ENCODE results near the gene DHX30.

DNA sequence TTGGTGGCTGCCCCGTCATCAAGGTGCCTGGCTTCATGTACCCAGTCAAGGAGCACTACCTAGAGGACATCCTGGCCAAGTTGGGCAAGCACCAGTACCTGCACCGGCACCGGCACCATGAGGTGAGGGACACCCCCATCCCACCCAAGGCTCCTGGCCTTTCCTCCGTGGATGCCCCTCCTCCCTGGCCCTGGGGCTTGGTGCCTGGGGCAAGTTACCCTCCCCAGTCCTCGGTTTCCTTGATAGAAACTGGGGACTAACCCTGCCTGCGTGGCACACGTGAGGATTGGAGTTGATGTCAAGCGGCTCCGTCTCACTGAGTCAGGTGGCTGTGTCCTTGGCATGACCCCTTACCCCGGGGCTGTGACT is 43.9 kb downstream of the DHX30 start:
- no peak for TF ChIP-seq DPF2 (IDR thresholded peaks at IDR 0.05)
- TF ChIP-seq, protein P1, sequence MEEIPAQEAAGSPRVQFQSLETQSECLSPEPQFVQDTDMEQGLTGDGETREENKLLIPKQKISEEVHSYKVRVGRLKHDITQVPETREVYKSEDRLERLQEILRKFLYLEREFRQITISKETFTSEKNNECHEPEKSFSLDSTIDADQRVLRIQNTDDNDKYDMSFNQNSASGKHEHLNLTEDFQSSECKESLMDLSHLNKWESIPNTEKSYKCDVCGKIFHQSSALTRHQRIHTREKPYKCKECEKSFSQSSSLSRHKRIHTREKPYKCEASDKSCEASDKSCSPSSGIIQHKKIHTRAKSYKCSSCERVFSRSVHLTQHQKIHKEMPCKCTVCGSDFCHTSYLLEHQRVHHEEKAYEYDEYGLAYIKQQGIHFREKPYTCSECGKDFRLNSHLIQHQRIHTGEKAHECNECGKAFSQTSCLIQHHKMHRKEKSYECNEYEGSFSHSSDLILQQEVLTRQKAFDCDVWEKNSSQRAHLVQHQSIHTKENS (CRISPR knock-in tag; IDR thresholded peaks at IDR 0.05): no peak
- TF ChIP-seq, protein P2, sequence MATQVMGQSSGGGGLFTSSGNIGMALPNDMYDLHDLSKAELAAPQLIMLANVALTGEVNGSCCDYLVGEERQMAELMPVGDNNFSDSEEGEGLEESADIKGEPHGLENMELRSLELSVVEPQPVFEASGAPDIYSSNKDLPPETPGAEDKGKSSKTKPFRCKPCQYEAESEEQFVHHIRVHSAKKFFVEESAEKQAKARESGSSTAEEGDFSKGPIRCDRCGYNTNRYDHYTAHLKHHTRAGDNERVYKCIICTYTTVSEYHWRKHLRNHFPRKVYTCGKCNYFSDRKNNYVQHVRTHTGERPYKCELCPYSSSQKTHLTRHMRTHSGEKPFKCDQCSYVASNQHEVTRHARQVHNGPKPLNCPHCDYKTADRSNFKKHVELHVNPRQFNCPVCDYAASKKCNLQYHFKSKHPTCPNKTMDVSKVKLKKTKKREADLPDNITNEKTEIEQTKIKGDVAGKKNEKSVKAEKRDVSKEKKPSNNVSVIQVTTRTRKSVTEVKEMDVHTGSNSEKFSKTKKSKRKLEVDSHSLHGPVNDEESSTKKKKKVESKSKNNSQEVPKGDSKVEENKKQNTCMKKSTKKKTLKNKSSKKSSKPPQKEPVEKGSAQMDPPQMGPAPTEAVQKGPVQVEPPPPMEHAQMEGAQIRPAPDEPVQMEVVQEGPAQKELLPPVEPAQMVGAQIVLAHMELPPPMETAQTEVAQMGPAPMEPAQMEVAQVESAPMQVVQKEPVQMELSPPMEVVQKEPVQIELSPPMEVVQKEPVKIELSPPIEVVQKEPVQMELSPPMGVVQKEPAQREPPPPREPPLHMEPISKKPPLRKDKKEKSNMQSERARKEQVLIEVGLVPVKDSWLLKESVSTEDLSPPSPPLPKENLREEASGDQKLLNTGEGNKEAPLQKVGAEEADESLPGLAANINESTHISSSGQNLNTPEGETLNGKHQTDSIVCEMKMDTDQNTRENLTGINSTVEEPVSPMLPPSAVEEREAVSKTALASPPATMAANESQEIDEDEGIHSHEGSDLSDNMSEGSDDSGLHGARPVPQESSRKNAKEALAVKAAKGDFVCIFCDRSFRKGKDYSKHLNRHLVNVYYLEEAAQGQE (IDR thresholded peaks at IDR 0.05; ENCODE audit: borderline replicate concordance): no peak
- TF ChIP-seq, protein P2 (CRISPR knock-in tag; IDR thresholded peaks at IDR 0.05; ENCODE audit: low read depth): no peak
- TF ChIP-seq FOXA1 (IDR thresholded peaks at IDR 0.05; ENCODE audit: borderline replicate concordance): no peak
- TF ChIP-seq FOXJ2 (tag; IDR thresholded peaks at IDR 0.05): no peak
- no peak for TF ChIP-seq DNMT1 (IDR thresholded peaks at IDR 0.05)
